NCI-H1417 treated with DMSO at 0.1 percent for 48 hours (cell line): ENCODE results near the gene MAST2.
"Not testable (repeated sequence)": the region's sequence is repeated elsewhere in the genome, so short reads cannot be mapped to it uniquely, and the experiment has no call there.

Source experiments
- DNase-seq: peaks from one replicate; lab custom pipeline; 2025; lab: John Stamatoyannopoulos, UW

Gene MAST2

DNA sequence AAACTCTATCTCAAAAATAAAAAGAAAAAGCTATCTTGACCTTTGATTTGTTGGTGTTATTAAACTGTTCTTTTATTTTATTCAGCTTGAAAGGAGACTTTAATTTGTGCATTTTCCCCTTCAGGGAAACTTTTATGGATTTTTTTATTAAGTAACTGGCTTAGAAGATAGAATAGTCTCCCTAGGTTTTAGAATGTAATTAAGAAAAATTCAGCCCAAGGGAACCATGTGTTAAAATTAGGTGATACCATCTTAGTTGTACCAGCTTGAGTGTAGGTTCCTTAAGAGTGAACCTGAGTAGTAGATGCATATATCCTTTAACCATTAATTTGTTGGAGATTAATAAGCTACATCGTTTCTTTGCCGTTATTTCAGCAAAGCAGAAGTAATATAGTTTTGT is 11.4 kb downstream of the MAST2 start:
- DNase-seq = no peak

DNA sequence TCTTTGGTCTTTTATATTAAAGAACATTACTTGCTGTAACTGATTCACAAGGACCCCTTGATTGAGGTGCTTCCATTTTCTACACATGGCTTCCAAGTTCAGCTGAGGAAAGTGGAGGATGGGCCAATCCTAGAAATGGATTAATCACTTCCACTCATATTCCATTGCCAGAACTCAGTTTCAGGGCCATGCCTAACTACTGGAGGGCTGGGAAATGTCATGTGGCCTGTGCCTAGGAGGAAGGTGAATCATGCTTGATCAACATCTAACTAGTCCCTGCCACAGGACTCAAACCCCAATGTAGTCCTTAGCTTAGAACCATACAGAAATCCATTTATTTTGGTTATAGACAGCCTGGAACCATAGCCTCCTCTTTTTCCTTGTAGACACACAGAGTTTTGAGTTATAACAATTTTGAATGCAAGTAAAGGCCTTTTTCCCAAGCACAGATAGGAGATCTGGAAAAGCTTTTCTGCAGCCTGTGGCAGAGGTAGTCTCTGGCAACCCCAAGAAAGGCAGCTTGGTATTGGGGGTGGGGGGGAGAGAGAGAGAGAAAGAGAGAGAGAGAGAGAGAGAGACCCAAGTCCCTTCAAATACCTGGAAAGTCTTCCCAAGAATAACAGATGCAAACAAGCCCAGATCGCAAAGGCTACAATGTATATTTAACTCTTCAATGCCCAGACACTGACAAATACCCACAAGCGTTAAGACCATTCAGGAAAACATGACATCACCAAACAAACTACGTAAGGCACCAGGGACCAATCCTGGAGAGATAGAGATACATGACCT is 12.5 kb downstream of the MAST2 start:
- DNase-seq = no peak

DNA sequence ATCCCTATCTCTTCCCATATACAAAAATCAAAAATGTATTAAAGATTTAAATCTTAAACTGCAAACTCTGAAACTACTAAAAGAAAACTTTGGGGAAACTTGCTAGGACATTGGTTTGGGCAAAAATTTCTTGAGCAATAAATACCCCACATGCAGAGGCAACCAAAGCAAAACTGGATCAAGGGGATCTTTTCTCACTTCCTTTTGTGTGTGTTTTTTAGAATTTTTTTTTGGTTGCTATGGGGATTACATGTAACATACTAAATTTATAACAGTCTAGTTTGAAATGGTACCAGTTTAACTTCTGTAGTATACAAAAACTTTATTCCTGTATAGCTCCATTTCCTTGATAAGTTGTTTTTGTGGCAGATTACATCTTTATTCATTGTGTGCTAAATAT is 16.8 kb downstream of the MAST2 start:
- no peak for DNase-seq

DNA sequence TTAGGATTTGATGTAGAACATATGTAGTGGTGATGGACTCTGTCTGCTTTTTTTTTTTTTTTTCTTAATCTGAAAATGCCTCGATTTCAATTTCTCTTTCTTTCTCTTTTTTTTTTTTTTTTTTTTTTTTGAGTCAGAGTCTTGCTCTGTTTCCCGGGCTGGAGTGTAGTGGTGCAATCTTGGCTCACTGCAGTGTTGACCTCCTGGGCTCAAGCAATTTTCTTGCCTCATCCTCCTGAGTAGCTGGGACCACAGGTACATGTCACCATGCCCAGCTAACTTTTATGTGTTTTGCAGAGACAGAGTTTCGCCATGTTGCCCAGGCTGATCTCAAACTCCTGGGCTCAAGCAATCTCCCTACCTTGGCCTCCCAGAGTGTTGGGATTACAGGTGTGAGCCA is 17.4 kb downstream of the MAST2 start:
- no peak for DNase-seq

DNA sequence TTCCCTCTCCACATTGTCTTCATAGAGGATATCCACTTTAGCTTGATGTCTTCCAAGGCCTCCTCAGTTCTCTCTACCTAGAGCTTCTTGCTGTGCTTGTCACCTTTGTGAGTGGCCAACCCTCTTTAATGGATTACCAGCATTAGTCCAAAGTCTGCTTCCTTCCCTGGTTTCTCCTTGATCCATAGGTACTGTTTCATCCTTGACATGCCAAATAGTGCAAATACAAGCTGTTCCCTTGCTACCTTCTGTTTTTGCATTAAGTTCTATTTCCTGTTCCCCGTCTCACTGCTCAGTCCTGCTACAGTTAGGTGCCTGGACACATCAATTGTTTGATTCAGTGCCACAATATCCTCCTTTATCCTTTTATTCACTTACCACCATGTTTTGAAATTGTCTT is 19.2 kb downstream of the MAST2 start:
- no peak for DNase-seq

DNA sequence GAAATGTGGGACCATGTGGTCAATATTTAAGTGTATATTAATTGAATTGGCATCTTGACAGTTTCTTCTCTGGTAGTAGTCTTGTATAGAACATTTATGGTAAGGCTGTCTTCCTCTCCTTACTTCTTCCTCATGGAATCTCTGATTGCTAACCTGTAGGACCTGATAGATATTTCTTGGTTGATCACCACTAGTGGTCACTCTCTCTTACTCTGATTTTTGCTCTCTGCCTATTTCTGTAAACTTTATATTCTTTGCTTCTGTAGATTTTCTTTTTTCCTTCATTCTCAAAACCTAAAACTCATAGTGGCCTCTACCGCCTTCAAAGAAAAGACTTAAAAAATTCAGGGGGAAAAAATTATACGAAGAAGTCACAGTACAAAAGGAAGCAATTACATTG is 21.2 kb downstream of the MAST2 start:
- DNase-seq = no peak

DNA sequence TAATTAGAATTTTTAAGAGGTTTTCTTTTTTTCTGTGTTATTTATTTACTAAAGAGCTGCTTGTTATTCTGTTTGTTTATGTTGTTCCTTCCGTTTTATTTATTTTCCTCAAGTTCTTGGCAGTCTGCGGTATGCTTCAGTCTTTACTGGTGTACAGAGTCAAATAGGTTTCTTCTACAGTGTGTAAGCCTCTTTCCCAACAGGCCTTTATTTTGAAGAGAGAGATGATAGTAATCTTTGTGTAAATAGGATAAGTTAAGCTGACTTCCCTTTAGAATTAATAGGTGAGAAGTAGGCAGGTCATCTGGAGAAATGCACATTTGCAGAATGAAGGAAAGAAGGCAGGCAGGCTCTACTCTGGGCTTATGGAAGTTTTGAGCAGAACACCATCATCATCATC is 23.8 kb downstream of the MAST2 start:
- DNase-seq = no peak

DNA sequence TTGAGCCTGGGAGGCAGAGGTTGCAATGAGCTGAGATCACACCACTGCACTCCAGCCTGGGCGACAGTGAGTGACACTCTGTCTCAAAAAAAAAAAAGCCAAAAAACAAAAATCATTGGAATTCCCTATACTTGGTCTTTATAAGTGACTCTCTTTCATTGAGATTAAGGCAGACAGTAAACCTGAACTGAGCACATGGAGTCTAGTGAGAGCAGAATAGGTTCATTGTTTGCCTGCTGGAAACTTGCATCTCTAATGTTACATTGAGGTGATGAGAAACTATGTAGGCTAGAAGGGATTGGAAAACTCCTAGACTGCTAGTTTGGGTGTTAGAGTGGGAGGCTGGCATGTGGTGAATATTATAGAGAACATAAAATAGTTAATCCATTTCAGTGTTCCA is 25.4 kb downstream of the MAST2 start:
- no peak for DNase-seq

DNA sequence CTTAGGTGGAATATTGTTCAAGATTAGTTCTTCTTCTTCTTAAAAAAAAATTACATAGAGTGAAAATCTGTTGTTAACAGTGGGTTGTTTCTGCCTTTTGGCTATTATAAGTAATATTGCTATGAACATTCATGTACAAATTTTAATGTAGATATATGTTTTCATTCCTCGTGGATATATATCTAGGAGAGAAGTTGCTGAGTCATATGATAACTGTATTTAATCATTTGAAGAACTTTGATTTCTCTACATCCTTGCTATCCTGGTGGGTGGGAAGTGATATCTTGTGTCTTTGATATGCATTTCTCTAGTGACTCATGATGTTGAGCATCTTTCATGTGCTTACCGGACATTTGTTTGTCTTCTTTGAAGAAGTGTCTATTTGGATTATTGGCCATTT is 29.9 kb downstream of the MAST2 start:
- no peak for DNase-seq

DNA sequence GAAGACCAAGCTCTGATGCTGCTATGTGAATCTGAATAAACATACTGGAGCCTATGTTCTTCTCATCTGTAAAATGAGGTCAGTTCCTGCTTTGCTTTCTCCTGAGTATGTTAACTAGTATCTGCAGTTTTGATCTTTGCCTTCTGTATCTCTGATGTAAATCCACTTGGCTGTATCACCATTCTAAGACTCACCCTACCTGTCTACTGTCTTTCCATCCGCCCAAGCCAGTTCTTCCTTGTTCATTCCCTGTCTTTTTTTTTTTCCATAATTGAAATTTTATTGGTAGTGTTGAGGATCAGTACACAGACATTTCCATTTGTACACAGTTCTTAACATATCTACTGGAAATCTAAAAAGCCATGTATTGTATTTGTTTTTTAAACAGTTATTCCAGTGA is 31.3 kb downstream of the MAST2 start:
- no peak for DNase-seq

DNA sequence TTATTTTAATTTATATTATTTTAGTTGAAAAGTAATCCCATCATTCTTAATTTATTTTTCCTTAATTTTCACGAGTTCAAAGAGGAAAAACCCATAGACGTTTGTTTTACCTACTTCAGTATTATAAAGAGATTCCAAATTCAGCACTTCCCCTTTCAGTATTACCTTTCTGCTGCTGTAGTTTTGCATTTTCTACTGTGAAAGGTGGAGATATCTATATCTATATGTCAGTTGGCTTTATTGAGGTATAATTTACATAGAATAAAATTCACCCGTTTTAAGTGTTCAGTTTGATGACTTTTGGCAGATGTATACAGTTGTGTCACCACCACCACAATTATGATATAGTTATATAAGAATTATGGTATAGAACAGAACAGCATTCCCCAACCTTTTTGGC is 33.0 kb downstream of the MAST2 start:
- DNase-seq = no peak

DNA sequence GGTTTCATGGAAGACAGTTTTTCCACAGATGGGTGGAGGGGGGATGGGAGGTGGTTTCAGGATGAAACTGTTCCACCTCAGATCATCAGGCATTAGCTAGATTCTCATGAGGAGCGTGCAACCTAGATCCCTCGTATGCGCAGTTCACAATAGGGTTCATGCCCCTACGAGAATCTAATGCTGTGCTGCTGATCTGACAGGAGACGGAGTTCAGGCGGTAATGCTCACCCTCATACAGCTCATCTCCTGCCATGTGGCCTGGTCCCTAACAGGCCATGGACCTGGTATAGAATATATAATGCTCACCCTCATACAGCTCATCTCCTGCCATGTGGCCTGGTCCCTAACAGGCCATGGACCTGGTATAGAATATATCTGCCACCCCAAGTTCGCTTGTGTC is 33.4 kb downstream of the MAST2 start:
- not testable (repeated sequence) for DNase-seq

DNA sequence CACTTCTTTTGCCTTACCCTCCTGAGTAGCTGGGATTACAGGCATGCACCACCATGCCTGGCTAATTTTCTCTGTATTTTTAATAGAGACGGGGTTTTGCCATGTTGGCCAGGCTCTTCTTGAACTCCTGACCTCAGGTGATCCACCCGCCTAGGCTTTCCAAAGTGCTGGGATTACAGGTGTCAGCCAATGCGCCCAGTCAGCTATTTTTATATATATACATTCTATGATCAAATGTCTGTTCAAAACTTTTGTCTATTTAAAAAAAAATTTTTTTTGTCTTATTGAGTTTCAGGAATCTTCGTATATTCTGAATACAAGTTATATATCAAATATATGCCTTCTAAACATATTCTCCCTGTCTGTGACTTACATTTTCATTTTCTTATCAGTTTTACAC is 34.9 kb downstream of the MAST2 start:
- DNase-seq = not testable (repeated sequence)

DNA sequence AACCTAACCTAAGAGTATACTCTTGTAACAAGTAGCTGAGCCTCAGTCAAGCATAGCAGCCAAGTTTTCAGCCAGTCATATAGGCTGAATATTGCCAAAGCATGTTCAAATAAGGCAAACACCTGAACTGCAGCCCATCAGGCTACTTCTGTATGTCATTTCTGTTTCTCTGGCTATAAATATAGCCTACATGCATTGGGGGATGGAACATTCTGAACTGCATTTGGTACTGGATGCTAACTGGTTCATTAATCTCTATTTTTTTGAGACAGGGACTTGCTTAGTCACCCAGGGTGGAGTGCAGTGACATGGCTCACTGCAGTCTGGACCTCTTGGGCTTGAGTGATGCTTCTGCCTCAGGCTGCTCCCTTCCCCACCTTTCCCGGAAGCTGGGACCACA is 37.3 kb downstream of the MAST2 start:
- DNase-seq = no peak

DNA sequence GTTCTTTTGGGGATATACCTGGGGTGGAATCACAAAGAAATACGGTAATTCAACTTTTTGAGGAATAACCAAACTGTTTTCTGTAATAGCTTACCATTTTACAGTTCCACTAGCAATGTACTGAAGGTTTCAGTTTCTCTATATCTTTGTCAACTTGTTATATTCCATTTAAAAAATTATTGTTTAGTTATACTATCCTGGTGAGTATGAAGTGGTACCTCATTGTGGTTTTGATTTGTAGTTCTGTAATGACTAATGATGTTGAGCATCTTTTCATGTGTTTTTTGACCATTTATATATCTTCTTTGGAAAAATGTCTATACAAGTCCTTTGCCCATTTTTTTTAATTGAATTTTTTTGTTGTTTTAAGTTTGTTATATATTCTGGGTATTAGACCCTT is 39.4 kb downstream of the MAST2 start:
- DNase-seq = no peak

DNA sequence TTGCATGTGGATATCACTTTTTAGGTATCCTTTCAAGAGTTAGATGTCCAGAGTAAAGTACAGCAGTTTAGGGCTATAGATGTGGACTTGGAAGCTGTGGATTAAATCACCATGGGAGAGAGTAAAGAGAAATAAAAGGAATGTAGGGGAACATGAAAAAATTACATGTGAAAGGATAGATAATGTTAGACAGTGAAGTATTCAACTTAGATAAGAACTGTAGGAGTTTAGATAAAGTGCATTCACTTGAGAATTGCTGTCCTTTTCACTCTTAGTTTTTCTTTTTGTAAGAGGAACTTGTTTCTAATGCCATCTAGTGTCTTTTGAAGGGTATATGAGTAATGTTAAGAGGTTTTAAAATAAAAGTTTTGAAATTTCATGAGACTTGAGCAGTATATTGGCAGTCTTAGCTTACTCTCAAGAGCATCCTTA is 40.1 kb downstream of the MAST2 start:
- no peak for DNase-seq

DNA sequence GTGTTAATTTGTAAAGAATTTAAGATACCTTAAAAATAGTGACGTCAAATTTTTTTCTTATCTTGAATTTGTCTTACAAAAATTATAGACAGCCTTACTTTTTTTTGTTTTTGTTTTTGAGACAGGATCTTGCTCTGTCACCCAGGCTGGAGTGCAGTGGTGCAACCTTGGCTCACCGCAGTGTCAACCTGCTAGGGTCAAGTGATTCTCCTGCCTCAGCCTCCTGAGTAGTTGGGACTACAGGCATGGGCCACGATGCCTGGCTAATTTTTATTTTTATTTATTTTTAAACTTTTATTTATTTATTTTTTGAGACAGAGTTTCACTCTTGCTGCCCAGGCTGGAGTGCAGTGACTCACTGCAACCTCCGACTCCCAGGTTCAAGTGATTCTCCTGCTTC is 40.6 kb downstream of the MAST2 start:
- not testable (repeated sequence) for DNase-seq

DNA sequence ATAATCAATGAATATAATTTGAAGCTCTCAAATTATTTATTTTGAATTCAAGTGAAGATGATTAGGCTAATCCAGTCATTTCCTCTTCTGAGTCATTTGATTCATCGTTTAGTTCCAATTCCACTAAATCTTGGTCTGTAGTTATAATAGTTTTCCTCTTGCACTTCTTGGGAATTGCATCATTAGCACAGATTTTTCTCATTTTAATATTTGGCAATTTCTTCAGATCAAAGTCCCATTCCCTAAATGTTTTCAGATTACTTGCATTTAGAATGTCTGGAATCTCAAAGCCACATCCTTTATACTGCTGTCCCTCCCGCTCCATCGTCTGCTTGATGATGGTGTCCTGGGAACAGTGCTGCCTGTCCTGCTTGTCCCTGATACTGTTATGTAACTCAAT is 43.5 kb downstream of the MAST2 start:
- DNase-seq = no peak

DNA sequence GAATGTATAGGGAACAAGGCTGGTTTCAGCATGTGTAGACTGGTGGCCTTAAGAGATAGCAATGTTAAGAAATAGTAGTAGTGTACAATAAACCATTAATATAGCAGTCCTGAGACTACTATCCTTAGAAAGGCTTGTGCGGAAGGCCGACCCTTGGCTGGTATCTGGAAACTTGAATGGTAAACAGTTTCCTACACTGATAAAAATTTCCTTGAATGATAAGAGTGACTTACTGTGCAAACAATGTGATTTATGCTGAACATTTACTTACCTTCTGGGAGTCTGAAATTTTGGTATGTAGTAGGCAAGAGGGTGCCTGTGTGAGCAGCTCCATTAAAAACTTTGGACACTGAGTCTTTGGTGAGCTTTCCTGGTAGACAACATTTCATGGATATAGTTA is 44.7 kb downstream of the MAST2 start:
- no peak for DNase-seq

DNA sequence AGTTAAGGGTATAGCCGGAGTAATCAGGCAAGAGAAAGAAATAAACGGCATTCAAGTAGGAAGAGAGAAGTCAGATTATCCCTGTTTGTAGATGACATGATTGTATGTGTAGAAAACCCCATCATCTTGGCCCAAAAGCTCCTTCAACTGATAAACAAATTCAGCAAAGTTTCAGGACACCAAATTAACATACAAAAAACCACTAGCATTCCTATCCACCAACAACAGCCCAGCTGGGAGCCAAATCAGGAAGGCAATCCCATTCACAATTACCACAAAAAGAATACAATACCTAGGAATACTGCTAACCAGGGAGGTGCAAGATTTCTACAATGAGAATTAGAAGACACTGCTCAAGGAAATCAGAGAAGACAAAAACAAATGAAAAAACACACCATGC is 45.3 kb downstream of the MAST2 start:
- DNase-seq = no peak

DNA sequence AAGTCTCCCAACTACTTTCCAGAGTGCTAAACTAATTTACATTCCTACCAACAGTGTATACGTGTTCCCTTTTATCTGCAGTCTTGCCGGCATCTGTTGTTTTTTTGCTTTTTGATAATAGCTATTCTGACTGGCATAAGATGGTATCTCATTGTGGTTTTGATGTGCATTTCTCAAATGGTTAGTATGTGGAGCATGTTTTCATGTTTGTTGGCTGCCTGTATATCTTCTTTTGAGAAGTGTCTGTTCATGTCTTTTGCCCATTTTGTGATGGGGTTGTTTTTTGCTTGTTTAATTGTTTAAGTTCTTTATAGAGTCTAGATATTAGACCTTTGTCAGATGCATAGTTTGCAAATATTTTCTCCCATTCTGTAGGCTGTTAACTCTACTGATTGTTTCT is 46.6 kb downstream of the MAST2 start:
- no peak for DNase-seq

DNA sequence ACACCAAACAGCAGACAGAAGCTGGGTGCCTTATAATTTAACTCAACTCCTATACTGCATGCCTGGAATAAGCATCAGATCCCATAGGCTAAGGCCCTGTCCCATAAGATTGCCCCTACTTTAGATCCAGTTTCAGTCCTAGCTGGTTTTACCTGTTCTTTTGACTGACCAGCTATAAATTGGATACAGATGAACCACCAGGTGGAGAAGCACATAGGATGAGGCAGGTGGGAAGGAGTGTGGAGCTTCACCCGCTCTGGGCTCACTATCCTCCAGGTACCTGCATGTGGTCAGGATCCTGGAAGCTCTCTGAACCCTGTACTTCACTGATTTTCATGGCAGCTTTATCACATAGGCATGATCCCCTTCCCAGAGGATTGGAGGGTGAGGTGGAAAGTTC is 51.3 kb downstream of the MAST2 start:
- no peak for DNase-seq

DNA sequence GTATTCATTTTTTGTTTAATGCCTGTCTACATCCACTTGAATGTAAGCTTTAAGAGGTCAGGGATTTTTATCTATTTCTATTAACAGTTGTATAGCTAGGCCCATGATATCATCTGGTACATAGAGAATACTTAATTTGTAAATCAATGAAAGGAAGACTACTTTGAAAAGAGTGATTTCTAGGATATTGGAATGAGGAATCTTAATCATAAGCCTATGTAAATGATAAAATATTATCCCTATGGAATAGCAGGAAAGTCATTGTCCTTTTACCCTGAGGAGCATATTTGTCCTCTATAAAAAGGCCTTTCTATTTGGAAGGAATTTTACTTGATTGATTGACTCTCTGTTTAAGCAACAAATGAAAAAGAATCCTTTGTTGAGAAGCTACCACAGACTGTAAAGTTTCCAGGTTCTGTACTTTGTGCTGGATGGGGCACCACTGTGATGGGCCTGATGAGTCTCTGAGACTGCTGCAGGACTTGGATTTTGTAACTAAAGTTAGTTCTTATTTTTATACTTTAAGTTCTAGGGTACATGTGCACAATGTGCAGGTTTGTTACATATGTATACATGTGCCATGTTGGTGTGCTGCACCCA is 53.8 kb downstream of the MAST2 start:
- no peak for DNase-seq
